ENCODE measurements around the gene ZNF638.

Gene ZNF638

GRCh38 chr2:71474744-71475397 is 143.3 kb downstream of the ZNF638 start:
- DNase-seq, result no peak

- no peak for DNase-seq
Observed at GRCh38 chr2:71476495-71476894, 144.9 kb downstream of the ZNF638 start.

DNA sequence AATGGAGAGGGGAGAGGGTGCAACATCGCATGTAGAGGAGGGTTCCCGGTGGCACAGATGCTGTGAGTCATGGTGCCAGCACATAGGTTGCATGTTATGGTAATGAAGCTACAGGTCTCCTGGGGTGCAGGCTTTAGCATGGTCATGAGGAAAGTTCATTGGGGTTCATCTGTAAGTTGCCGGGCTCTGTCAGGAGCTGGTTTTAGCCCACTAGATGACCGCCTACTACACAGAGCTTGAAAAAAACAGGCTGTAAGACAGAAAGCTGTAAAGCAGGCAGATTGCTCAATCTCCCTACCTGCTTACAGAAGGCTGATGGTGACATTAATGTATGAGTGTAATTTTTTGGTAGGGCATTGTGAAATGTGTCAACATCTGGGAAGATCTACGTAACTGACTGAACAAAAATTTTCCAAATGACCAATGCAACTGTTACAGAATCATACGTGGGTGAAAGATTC is 145.7 kb downstream of the ZNF638 start:
- no peak for DNase-seq

DNA sequence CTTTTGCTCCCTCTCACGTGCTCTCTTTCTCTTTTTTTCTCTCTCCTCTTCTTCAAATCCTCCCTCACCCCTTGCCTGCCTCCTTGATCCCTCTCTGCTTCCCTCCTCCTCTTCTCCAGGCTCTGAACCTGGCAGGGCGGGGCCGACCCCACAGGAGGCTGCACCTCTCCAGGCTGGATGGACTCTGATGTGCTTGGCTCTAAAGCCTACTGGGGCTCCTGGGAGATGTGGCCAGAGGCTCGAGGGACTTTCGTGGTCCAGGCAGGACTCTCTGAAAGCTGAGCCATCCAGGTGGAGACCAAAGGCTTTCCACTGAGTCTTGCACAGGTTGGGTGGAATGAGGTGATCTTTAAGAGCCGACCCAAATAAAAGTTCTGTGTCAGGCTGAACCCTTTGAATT is 147.2 kb downstream of the ZNF638 start:
- no peak for DNase-seq

- DNase-seq, result no peak
Observed at GRCh38 chr2:71479261-71479660, 147.7 kb downstream of the ZNF638 start.

GRCh38 chr2:71481111-71481510 is 149.5 kb downstream of the ZNF638 start:
- no peak for DNase-seq

DNA sequence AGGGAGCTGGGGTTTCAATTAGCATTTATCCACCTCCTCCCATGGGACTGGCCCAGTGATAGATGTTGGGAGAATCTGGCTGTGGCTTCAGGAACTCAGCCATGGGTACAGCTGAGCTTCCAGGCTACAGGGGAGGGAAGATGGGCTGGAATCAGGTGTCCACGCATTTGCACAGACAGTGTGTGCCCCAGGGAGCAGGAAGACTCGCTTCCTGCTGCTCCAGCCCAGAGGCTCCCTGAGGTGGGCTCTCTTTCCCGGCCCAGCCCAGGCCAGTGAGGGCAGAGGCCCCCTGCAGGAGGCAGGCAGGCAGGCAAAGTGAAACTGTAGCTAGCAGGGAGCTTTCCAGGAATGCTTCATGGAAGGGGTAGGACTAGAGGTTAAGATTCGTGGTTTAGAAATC is 150.5 kb downstream of the ZNF638 start:
- no peak for DNase-seq

- DNase-seq, result no peak
Observed at GRCh38 chr2:71483246-71483645, 151.7 kb downstream of the ZNF638 start.

DNA sequence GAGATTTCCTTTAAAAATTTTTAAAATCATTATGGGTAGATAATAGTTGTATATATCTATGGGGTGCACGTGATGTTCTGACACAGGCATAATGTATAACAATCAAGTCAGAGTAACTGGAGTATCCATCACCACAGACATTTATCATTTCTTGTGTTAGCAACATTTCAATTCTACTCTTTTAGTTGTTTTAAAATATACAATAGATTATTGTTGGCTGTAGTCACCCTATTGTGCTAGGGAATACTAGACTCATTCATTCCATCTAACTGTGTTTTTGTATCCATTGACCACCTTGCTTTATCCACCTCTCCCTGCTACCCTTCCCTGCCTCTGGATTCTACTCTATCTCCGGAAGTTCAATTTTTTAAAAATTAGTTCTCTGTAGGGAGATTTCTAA is 152.8 kb downstream of the ZNF638 start:
- DNase-seq, result no peak
